IMR-90 (cell line): ENCODE measurements around the gene HGFAC. TPM values are rescaled to one million over a fixed set of nuclear protein-coding genes. Genes with fewer than 3 reads are reported as not detected.

Experiments used
- ATAC-seq: fragments of 200-7000 bp; cut with Tn5 transposase; 2 replicates; pipeline ENCODE4 v1.9.1; 2020; ENCODE audit warnings: low read depth, mild to moderate bottlenecking, moderate library complexity
- BruUV-seq: library from RNA; stranded (reverse); fragments of 400-500 nt; replicated peaks from 2 replicates; lab custom pipeline; 2021; lab: Mats Ljungman, UMichigan
- CTCF ChIA-PET: fragments of 300-600 bp; formaldehyde crosslinking; extraction: SDS; loops from one replicate; lab custom pipeline; 2021; ENCODE audit warnings: antibody characterized with exemption; lab: Yijun Ruan, JAX
- POLR2A ChIA-PET: fragments of 300-600 bp; sonication (Branson Sonifier 250); formaldehyde crosslinking; loops from one replicate; lab custom pipeline; 2022; ENCODE audit warnings: antibody characterized with exemption; ENCODE audit not compliant: unreplicated experiment; lab: Charles Lee
- DNase-seq: peaks from one replicate; pipeline ENCODE4 v3.0.0; 2013
- H2AFZ ChIP-seq: replicated peaks from 2 replicates; pipeline ENCODE3; 2013; ENCODE audit warnings: low read length, mild to moderate bottlenecking; ENCODE audit not compliant: poor library complexity
- H2AK5ac ChIP-seq: 2 replicates; pipeline ENCODE4 v1.6.1; 2013; ENCODE audit warnings: low read depth, low read length, inconsistent platforms
- H2AK9ac ChIP-seq: replicated peaks from 2 replicates; pipeline ENCODE3; 2013; ENCODE audit warnings: mild to moderate bottlenecking, low read depth, low read length, moderate library complexity; ENCODE audit not compliant: poor library complexity
- H2BK120ac ChIP-seq: 2 replicates; pipeline ENCODE4 v1.6.1; 2013; ENCODE audit warnings: low read depth, low read length, inconsistent platforms
- H2BK15ac ChIP-seq: 3 replicates; pipeline ENCODE4 v1.6.1; 2013; ENCODE audit warnings: low read depth, low read length, inconsistent platforms
- H2BK20ac ChIP-seq: 2 replicates; pipeline ENCODE4 v1.6.1; 2013; ENCODE audit warnings: low read depth, mild to moderate bottlenecking, inconsistent platforms, low read length, moderate library complexity
- H2BK5ac ChIP-seq: 2 replicates; pipeline ENCODE4 v1.6.1; 2013; ENCODE audit warnings: mild to moderate bottlenecking, low read depth, low read length, inconsistent platforms; ENCODE audit not compliant: poor library complexity, severe bottlenecking
- H3K14ac ChIP-seq: replicated peaks from 2 replicates; pipeline ENCODE4 v1.6.1; 2013; ENCODE audit warnings: low read depth, low read length, inconsistent platforms
- H3K18ac ChIP-seq: 2 replicates; pipeline ENCODE4 v1.6.1; 2013; ENCODE audit warnings: low read depth, low read length, control low read depth
- H3K23ac ChIP-seq: 2 replicates; pipeline ENCODE4 v1.6.1; 2013; ENCODE audit warnings: low read depth, low read length, inconsistent platforms
- H3K27ac ChIP-seq: 2 replicates; pipeline ENCODE4 v1.5.1; 2013; ENCODE audit warnings: mild to moderate bottlenecking, control low read depth, low read length; ENCODE audit not compliant: insufficient read depth
- H3K27me3 ChIP-seq: 2 replicates; pipeline ENCODE4 v1.6.1; 2013; ENCODE audit warnings: low read length; ENCODE audit not compliant: control insufficient read depth, insufficient read depth
- H3K36me3 ChIP-seq: 2 replicates; pipeline ENCODE4 v1.6.1; 2013; ENCODE audit warnings: low read length, mixed read lengths; ENCODE audit not compliant: control insufficient read depth, insufficient read depth
- H3K4ac ChIP-seq: 2 replicates; pipeline ENCODE4 v1.6.1; 2013; ENCODE audit warnings: low read depth, low read length, inconsistent platforms
- H3K4me1 ChIP-seq: 2 replicates; pipeline ENCODE4 v1.6.1; 2013; ENCODE audit warnings: low read length, mixed read lengths; ENCODE audit not compliant: control insufficient read depth, insufficient read depth
- H3K4me2 ChIP-seq: 2 replicates; pipeline ENCODE4 v1.6.1; 2013; ENCODE audit warnings: low read depth, mild to moderate bottlenecking, control low read depth, low read length, moderate library complexity
- H3K4me3 ChIP-seq: 2 replicates; pipeline ENCODE4 v1.5.1; 2013; ENCODE audit warnings: low read depth, mild to moderate bottlenecking, control low read depth, low read length, moderate library complexity; ENCODE audit not compliant: insufficient read depth
- H3K56ac ChIP-seq: 2 replicates; pipeline ENCODE4 v1.6.1; 2013; ENCODE audit warnings: low read length, inconsistent platforms; ENCODE audit not compliant: insufficient read depth; ENCODE audit errors: extremely low read depth
- H3K79me1 ChIP-seq, 2 experiments: 2 replicates each; pipeline ENCODE4 v1.6.1; 2013; ENCODE audit warnings: low read length in 2 of 2, inconsistent platforms in 1 of 2, low read depth in 1 of 2
- H3K9ac ChIP-seq: 2 replicates; pipeline ENCODE4 v1.6.1; 2013; ENCODE audit warnings: low read depth, low read length, control low read depth
- H3K9me1 ChIP-seq: 2 replicates; pipeline ENCODE4 v1.6.1; 2013; ENCODE audit warnings: low read length, inconsistent platforms; ENCODE audit not compliant: insufficient read depth
- H3K9me3 ChIP-seq: 2 replicates; pipeline ENCODE4 v1.6.1; 2013; ENCODE audit warnings: low read length; ENCODE audit not compliant: control insufficient read depth, insufficient read depth
- H4K20me1 ChIP-seq: 2 replicates; pipeline ENCODE4 v1.6.1; 2013; ENCODE audit warnings: low read length, inconsistent platforms; ENCODE audit not compliant: insufficient read depth
- H4K5ac ChIP-seq: 2 replicates; pipeline ENCODE4 v1.6.1; 2013; ENCODE audit warnings: mild to moderate bottlenecking, low read depth, low read length, control low read depth
- H4K8ac ChIP-seq, 2 experiments: 2 replicates each; pipeline ENCODE4 v1.6.1; 2013; ENCODE audit warnings: low read depth in 2 of 2, low read length in 2 of 2, control low read depth in 1 of 2, inconsistent platforms in 1 of 2
- H4K91ac ChIP-seq: 2 replicates; pipeline ENCODE4 v1.6.1; 2013; ENCODE audit warnings: low read depth, low read length, inconsistent platforms; ENCODE audit not compliant: insufficient read depth
- BHLHE40 ChIP-seq: fragments of 150-350 bp; IDR thresholded peaks from 2 replicates; pipeline ENCODE4 v1.6.1; 2016; ENCODE audit warnings: mild to moderate bottlenecking, low read depth, low read length
- CEBPB ChIP-seq: IDR thresholded peaks from 2 replicates; pipeline ENCODE4 v1.6.1; 2012; ENCODE audit warnings: low read depth, low read length, improper control_type of control experiment
- CHD1 ChIP-seq: IDR thresholded peaks from 2 replicates; pipeline ENCODE4 v1.6.1; 2012; ENCODE audit warnings: low read depth, low read length, improper control_type of control experiment
- ELK1 ChIP-seq: fragments of 150-350 bp; IDR thresholded peaks from 2 replicates; pipeline ENCODE4 v1.6.1; 2016; ENCODE audit warnings: low read depth, mild to moderate bottlenecking, low read length, moderate library complexity, borderline replicate concordance
- FOS ChIP-seq: fragments of 150-350 bp; IDR thresholded peaks from 2 replicates; pipeline ENCODE4 v1.6.1; 2016; ENCODE audit warnings: low read depth, low read length
- MAFK ChIP-seq: IDR thresholded peaks from 2 replicates; pipeline ENCODE4 v1.6.1; 2012; ENCODE audit warnings: low read depth, low read length, improper control_type of control experiment
- MAZ ChIP-seq: IDR thresholded peaks from 2 replicates; pipeline ENCODE4 v1.6.1; 2012; ENCODE audit warnings: low read depth, mild to moderate bottlenecking, low read length, improper control_type of control experiment, moderate library complexity, borderline replicate concordance
- NFE2L2 ChIP-seq: fragments of 150-350 bp; IDR thresholded peaks from 2 replicates; pipeline ENCODE4 v1.6.1; 2016; ENCODE audit warnings: low read depth, mild to moderate bottlenecking, low read length
- POLR2A ChIP-seq: IDR thresholded peaks from 2 replicates; pipeline ENCODE4 v1.6.1; 2012; ENCODE audit warnings: mild to moderate bottlenecking, low read depth, low read length
- RAD21 ChIP-seq: IDR thresholded peaks from 2 replicates; pipeline ENCODE4 v1.6.1; 2012; ENCODE audit warnings: low read length, improper control_type of control experiment
- RCOR1 ChIP-seq: IDR thresholded peaks from 2 replicates; pipeline ENCODE4 v1.6.1; 2012; ENCODE audit warnings: mild to moderate bottlenecking, low read length, improper control_type of control experiment; ENCODE audit not compliant: insufficient replicate concordance
- RFX5 ChIP-seq: IDR thresholded peaks from 2 replicates; pipeline ENCODE4 v1.8.0; 2012; ENCODE audit warnings: low read depth, mild to moderate bottlenecking, low read length, moderate library complexity
- SMC3 ChIP-seq: fragments of 150-350 bp; IDR thresholded peaks from 2 replicates; pipeline ENCODE4 v1.6.1; 2016; ENCODE audit warnings: low read depth, mild to moderate bottlenecking, antibody characterized with exemption, low read length, moderate library complexity
- WGBS, 2 experiments: methylation state at CpG; one replicate each; pipeline versions ENCODE4 v1.1.5 to v1.1.7; 2013; ENCODE audit warnings: missing lambda C conversion rate in 2 of 2; ENCODE audit not compliant: insufficient read length in 1 of 2; ENCODE audit errors: extremely low coverage in 2 of 2; 5-methylcytosine and 5-hydroxymethylcytosine counted together
- dilution Hi-C: fragments of 300-500 bp; cut with HindIII; formaldehyde crosslinking; loops from one replicate; pipeline ENCODE4 v1.14.3; 2018; ENCODE audit warnings: low sequenced_read_pairs; ENCODE audit not compliant: unreplicated experiment
- in situ Hi-C: fragments of 300-500 bp; cut with MboI; formaldehyde crosslinking; loops from 3 replicates; pipeline ENCODE4 v1.14.3; 2019; ENCODE audit warnings: low sequenced_read_pairs, inconsistent platforms, mixed read lengths
- intact Hi-C: fragments of 100-400 bp; cut with micrococcal nuclease; formaldehyde crosslinking; loops from 2 replicates; pipeline ENCODE4 v1.10.0; 2022
- polyA plus RNA-seq, 3 experiments: library from polyadenylated mRNA; depleted of rRNA; stranded (reverse); fragments of >200 nt; gene quantifications; 2 replicates each; pipeline ENCODE4 v1.2.3, GENCODE V29; 2012; ENCODE audit warnings: low replicate concordance in 1 of 3
- total RNA-seq: library from RNA; depleted of rRNA; stranded (reverse); fragments of >200 nt; gene quantifications from 2 replicates; pipeline ENCODE4 v1.2.3, GENCODE V29; 2012
- TF ChIP-seq, protein P1 (sequence below): conservative IDR thresholded peaks from 2 replicates; pipeline ENCODE4 v1.5.1; 2012; ENCODE audit warnings: mild to moderate bottlenecking, low read depth, low read length, improper control_type of control experiment
- TF ChIP-seq, protein P2 (sequence below): fragments of 150-350 bp; IDR thresholded peaks from 2 replicates; pipeline ENCODE4 v1.6.1; 2017; ENCODE audit warnings: mild to moderate bottlenecking, antibody characterized with exemption, low read length, low read depth

The HGFAC gene
- total and polyA plus RNA-seq, 2 of the 4 experiments (the other 2 are of a cell fraction): 0.05 TPM; not detected in 1

DNA sequence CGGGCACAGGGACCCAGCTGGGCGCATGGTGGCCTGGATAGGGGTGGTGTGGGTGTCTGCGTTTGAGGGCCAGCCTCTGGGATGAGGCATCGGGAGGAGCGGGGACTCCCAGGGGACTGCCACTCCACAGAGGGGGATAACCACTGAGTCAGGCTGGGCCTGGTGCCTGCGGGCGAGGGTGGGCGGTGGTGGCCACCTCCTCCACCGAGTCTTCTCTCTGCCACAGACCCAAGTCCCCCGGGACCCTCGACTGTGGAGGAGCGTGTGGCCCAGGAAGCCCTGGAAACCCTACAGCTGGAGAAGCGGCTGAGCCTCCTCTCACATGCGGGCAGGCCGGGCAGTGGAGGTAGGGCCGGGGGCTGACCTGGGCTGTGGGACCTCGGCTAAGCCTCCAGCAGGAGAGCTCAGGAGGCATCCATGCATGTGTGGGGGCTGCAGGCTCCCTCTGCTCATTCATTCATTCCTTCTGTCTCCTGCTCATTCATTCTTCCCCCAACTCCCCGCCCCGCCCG is 47.7 kb downstream of the HGFAC start:
- no peak overlapping the region for H2BK5ac ChIP-seq
- no TSS peak for BruUV-seq
- no peaks in the 10 kb centered on the region for H3K9me3 ChIP-seq
- no peak overlapping the region for H3K14ac ChIP-seq
- H3K4me3 ChIP-seq: no peak overlapping the region
- H2AK9ac ChIP-seq: no peak overlapping the region
- dilution Hi-C loops: no loop called here
- H3K27ac ChIP-seq: no peak overlapping the region
- no peak overlapping the region for H3K4ac ChIP-seq
- intact Hi-C loops: no loop called here
- H3K4me2 ChIP-seq: no peak overlapping the region
- H2AK5ac ChIP-seq: no peak overlapping the region
- no peaks in the 10 kb centered on the region for H3K79me1 ChIP-seq
- in situ Hi-C loops: no loop called here
- no peak overlapping the region for H2BK20ac ChIP-seq
- H3K4me1 ChIP-seq: no peaks in the 10 kb centered on the region
- no peaks in the 10 kb centered on the region for H3K9me1 ChIP-seq
- ChIA-PET CTCF (interaction anchor here (1.1 kb wide), 1 partner anchor 9 kb away, joined by 5 read pairs; no protein-coding TSS in a partner anchor), POLR2A (no interaction called here)
- H4K91ac ChIP-seq: no peak overlapping the region
- no peaks in the 10 kb centered on the region for H3K36me3 ChIP-seq
- no peak overlapping the region for H3K9ac ChIP-seq
- H4K20me1 ChIP-seq: peaks cover 8% of the 10 kb centered on the region; the same call in 1 of the 2 replicates
- no peak overlapping the region for H4K5ac ChIP-seq
- H2BK15ac ChIP-seq: no peak overlapping the region
- H4K8ac ChIP-seq: no peak overlapping the region
- TF ChIP-seq POLR2A (no peak), ELK1 (no peak), CHD1 (no peak), BHLHE40 (no peak), CEBPB (no peak), SMC3 (no peak), RAD21 (no peak), RFX5 (no peak), MAZ (no peak), MAFK (no peak), NFE2L2 (no peak), FOS (no peak), RCOR1 (no peak)
- TF ChIP-seq, protein P1, sequence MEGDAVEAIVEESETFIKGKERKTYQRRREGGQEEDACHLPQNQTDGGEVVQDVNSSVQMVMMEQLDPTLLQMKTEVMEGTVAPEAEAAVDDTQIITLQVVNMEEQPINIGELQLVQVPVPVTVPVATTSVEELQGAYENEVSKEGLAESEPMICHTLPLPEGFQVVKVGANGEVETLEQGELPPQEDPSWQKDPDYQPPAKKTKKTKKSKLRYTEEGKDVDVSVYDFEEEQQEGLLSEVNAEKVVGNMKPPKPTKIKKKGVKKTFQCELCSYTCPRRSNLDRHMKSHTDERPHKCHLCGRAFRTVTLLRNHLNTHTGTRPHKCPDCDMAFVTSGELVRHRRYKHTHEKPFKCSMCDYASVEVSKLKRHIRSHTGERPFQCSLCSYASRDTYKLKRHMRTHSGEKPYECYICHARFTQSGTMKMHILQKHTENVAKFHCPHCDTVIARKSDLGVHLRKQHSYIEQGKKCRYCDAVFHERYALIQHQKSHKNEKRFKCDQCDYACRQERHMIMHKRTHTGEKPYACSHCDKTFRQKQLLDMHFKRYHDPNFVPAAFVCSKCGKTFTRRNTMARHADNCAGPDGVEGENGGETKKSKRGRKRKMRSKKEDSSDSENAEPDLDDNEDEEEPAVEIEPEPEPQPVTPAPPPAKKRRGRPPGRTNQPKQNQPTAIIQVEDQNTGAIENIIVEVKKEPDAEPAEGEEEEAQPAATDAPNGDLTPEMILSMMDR: no peak
- TF ChIP-seq, protein P2, sequence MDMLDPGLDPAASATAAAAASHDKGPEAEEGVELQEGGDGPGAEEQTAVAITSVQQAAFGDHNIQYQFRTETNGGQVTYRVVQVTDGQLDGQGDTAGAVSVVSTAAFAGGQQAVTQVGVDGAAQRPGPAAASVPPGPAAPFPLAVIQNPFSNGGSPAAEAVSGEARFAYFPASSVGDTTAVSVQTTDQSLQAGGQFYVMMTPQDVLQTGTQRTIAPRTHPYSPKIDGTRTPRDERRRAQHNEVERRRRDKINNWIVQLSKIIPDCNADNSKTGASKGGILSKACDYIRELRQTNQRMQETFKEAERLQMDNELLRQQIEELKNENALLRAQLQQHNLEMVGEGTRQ: no peak
- peaks cover 37% of the 10 kb centered on the region for H3K27me3 ChIP-seq
- WGBS, 2 experiments: 75 to 100% methylated on average over 1 to 5 of the region's 20 CpGs
- H2BK120ac ChIP-seq: no peak overlapping the region
- no peak overlapping the region for H3K56ac ChIP-seq
- H2AFZ ChIP-seq: no peak overlapping the region
- DNase-seq (no peak), ATAC-seq (no peak)
- no peak overlapping the region for H3K23ac ChIP-seq
- no peak overlapping the region for H3K18ac ChIP-seq
